ENCODE data around the gene GRIA1.

DNA sequence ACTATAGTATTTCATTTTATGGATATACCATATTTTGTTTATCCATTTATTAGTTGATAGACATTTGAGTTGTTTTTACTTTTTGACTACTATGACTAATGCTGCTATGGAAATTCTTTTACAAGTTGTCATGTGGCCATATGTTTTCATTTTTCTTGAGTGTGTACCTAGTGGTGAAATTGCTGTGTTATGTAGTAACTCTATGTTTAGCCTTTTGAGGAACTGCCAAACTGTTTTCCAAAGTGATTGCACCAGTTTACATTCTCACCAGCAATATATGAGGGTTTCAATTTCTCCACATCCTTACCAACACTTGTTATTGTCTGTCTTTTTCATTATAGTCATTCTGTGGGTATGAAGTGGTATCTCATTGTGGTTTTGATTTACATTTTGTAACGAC, 75.4 kb downstream of the GRIA1 start:
- TF ChIP-seq, protein P1, sequence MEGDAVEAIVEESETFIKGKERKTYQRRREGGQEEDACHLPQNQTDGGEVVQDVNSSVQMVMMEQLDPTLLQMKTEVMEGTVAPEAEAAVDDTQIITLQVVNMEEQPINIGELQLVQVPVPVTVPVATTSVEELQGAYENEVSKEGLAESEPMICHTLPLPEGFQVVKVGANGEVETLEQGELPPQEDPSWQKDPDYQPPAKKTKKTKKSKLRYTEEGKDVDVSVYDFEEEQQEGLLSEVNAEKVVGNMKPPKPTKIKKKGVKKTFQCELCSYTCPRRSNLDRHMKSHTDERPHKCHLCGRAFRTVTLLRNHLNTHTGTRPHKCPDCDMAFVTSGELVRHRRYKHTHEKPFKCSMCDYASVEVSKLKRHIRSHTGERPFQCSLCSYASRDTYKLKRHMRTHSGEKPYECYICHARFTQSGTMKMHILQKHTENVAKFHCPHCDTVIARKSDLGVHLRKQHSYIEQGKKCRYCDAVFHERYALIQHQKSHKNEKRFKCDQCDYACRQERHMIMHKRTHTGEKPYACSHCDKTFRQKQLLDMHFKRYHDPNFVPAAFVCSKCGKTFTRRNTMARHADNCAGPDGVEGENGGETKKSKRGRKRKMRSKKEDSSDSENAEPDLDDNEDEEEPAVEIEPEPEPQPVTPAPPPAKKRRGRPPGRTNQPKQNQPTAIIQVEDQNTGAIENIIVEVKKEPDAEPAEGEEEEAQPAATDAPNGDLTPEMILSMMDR (IDR thresholded peaks at IDR 0.05) = no peak
- no peak for TF ChIP-seq POLR2AphosphoS5 (IDR thresholded peaks at IDR 0.05; ENCODE audit: low read depth, low read length)
- TF ChIP-seq, protein P2, sequence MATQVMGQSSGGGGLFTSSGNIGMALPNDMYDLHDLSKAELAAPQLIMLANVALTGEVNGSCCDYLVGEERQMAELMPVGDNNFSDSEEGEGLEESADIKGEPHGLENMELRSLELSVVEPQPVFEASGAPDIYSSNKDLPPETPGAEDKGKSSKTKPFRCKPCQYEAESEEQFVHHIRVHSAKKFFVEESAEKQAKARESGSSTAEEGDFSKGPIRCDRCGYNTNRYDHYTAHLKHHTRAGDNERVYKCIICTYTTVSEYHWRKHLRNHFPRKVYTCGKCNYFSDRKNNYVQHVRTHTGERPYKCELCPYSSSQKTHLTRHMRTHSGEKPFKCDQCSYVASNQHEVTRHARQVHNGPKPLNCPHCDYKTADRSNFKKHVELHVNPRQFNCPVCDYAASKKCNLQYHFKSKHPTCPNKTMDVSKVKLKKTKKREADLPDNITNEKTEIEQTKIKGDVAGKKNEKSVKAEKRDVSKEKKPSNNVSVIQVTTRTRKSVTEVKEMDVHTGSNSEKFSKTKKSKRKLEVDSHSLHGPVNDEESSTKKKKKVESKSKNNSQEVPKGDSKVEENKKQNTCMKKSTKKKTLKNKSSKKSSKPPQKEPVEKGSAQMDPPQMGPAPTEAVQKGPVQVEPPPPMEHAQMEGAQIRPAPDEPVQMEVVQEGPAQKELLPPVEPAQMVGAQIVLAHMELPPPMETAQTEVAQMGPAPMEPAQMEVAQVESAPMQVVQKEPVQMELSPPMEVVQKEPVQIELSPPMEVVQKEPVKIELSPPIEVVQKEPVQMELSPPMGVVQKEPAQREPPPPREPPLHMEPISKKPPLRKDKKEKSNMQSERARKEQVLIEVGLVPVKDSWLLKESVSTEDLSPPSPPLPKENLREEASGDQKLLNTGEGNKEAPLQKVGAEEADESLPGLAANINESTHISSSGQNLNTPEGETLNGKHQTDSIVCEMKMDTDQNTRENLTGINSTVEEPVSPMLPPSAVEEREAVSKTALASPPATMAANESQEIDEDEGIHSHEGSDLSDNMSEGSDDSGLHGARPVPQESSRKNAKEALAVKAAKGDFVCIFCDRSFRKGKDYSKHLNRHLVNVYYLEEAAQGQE (IDR thresholded peaks at IDR 0.05; ENCODE audit: insufficient read depth in 1 of 2, low read depth in 2 of 2, low read length in 1 of 2) = no peak
